EH (cell line): Measurements from ENCODE around the gene FGD3.
"Not testable (repeated sequence)": the region's sequence is repeated elsewhere in the genome, so short reads cannot be mapped to it uniquely, and the experiment has no call there.

Experiments used
- DNase-seq: peaks from one replicate; pipeline ENCODE4 v3.0.0-alpha.2; 2015; ENCODE audit warnings: low read depth

Gene FGD3

GRCh38 chr9:93010056-93010455, 62.7 kb downstream of the FGD3 start:
- DNase-seq: no peak

- DNase-seq: no peak
These were observed 63.4 kb downstream of the FGD3 start for GRCh38 chr9:93010704-93011103.

GRCh38 chr9:93011114-93011513, 63.8 kb downstream of the FGD3 start:
- no peak for DNase-seq

GRCh38 chr9:93012963-93013855, 65.9 kb downstream of the FGD3 start:
- DNase-seq: no peak

- DNase-seq: no peak
These were observed 66.7 kb downstream of the FGD3 start for GRCh38 chr9:93013856-93014582.

- not testable (repeated sequence) for DNase-seq
These were observed 67.9 kb downstream of the FGD3 start for GRCh38 chr9:93015190-93015589.

- DNase-seq: no peak
These were observed 70.3 kb downstream of the FGD3 start for GRCh38 chr9:93017621-93018020.

- no peak for DNase-seq
These were observed 72.8 kb downstream of the FGD3 start for GRCh38 chr9:93020151-93020550.

- DNase-seq: no peak
These were observed 73.7 kb downstream of the FGD3 start for GRCh38 chr9:93020771-93021670.

GRCh38 chr9:93022066-93022465, 74.7 kb downstream of the FGD3 start:
- no peak for DNase-seq

GRCh38 chr9:93022721-93023520, 75.6 kb downstream of the FGD3 start:
- no peak for DNase-seq

GRCh38 chr9:93023521-93023815, 76.1 kb downstream of the FGD3 start:
- no peak for DNase-seq

- DNase-seq: no peak
These were observed 77.3 kb downstream of the FGD3 start for GRCh38 chr9:93024646-93024910.

GRCh38 chr9:93024986-93025630, 77.8 kb downstream of the FGD3 start:
- no peak for DNase-seq

GRCh38 chr9:93025736-93026135, 78.4 kb downstream of the FGD3 start:
- DNase-seq: no peak

GRCh38 chr9:93026640-93027039, 79.3 kb downstream of the FGD3 start:
- no peak for DNase-seq

- no peak for DNase-seq
These were observed 80.4 kb downstream of the FGD3 start for GRCh38 chr9:93027750-93028149.

- no peak for DNase-seq
These were observed 81.2 kb downstream of the FGD3 start for GRCh38 chr9:93028448-93029006.

- no peak for DNase-seq
These were observed 83.6 kb downstream of the FGD3 start for GRCh38 chr9:93030642-93031628.
